Prostate gland (tissue), 2 donors: ENCODE data around the gene RPL7A.

ENCODE experiments used
- POLR2A ChIP-seq: fragments of 450-650 bp; IDR thresholded peaks from one replicate; pipeline ENCODE4 v1.6.1; 2016; ENCODE audit warnings: antibody characterized with exemption, mild to moderate bottlenecking
- TF ChIP-seq, protein P1 (sequence below), 4 experiments: fragments of 200-600 bp in 2 of 4; fragments of 450-650 bp in 2 of 4; sonication (generic) in 2 of 4; IDR thresholded peaks; 1 replicate in 3 of 4; 2 replicates in 1 of 4; pipeline ENCODE4 v1.5.1; 2016 to 2019; ENCODE audit warnings: antibody characterized with exemption in 4 of 4, mild to moderate bottlenecking in 2 of 4, moderate library complexity in 2 of 4

DNA sequence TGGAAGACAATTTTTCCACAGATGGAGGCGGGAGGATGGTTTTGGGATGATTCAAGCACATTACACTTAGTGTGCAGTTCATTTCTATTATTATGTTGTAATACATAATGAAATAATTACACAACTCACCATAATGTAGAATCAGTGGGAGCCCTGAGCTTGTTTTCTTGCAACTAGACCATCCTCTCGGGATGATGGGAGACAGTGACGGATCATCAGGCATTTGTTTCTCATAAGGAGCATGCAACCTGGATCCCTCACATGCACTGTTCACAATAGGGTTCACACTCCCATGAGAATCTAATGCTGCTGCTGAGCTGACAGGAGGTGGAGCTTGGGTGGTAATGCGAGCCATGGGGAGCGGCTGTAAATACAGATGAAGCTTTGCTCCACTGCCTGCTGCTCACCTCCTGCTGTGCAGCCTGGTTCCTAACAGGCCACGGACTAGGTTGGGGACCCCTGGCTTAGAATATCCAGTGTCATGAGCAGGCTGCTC, 29.8 kb downstream of the RPL7A start:
- TF ChIP-seq, protein P1, sequence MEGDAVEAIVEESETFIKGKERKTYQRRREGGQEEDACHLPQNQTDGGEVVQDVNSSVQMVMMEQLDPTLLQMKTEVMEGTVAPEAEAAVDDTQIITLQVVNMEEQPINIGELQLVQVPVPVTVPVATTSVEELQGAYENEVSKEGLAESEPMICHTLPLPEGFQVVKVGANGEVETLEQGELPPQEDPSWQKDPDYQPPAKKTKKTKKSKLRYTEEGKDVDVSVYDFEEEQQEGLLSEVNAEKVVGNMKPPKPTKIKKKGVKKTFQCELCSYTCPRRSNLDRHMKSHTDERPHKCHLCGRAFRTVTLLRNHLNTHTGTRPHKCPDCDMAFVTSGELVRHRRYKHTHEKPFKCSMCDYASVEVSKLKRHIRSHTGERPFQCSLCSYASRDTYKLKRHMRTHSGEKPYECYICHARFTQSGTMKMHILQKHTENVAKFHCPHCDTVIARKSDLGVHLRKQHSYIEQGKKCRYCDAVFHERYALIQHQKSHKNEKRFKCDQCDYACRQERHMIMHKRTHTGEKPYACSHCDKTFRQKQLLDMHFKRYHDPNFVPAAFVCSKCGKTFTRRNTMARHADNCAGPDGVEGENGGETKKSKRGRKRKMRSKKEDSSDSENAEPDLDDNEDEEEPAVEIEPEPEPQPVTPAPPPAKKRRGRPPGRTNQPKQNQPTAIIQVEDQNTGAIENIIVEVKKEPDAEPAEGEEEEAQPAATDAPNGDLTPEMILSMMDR (IDR thresholded peaks at IDR 0.05), result no peak
- no peak for TF ChIP-seq POLR2A
